HCT116 (cell line): ENCODE results near the gene CDH22. TPM values are rescaled to one million over a fixed set of nuclear protein-coding genes. Genes with fewer than 3 reads are reported as not detected.

Experiments used
- ATAC-seq: fragments of 200-7000 bp; cut with Tn5 transposase; 2 replicates; pipeline ENCODE4 v1.9.1; 2020; ENCODE audit warnings: mild to moderate bottlenecking, moderate library complexity
- BruUV-seq: library from RNA; stranded (reverse); fragments of 400-500 nt; replicated peaks from 2 replicates; lab custom pipeline; 2021; lab: Mats Ljungman, UMichigan
- CTCF ChIA-PET: fragments of 300-600 bp; sonication (Branson Sonifier 250); formaldehyde crosslinking; loops from one replicate; lab custom pipeline; 2021; ENCODE audit warnings: antibody characterized with exemption; lab: Charles Lee
- POLR2A ChIA-PET: fragments of 300-600, 350-600 bp; sonication (Branson Sonifier 250); formaldehyde crosslinking; loops from one replicate; lab custom pipeline; 2021; ENCODE audit warnings: antibody characterized with exemption; lab: Charles Lee
- RAD21 ChIA-PET, 2 experiments: fragments of 300-600 bp; sonication (Branson Sonifier 250); formaldehyde crosslinking; loops; one replicate each; lab custom pipeline; 2023; ENCODE audit warnings: low total read pairs in 2 of 2; ENCODE audit not compliant: uncharacterized antibody in 2 of 2, unreplicated experiment in 2 of 2, low non-redundant PET in 1 of 2; lab: Charles Lee
- DNase-seq: peaks from one replicate; pipeline ENCODE4 v3.0.0-alpha.2; 2010; ENCODE audit warnings: low read depth, low spot score
- H2AFZ ChIP-seq: fragments of 200-600 bp; shearing (Covaris generic), sonication (generic); 2 replicates; pipeline ENCODE4 v1.6.1; 2017; ENCODE audit warnings: low read depth, mixed run types, mixed read lengths, antibody characterized with exemption, low read length; ENCODE audit not compliant: poor library complexity, severe bottlenecking
- H3K27ac ChIP-seq: 2 replicates; pipeline ENCODE4 v1.5.1; 2012; ENCODE audit warnings: low read depth, low read length
- H3K27me3 ChIP-seq: fragments of 200-600 bp; sonication (generic); 2 replicates; pipeline ENCODE4 v1.6.1; 2016; ENCODE audit warnings: mixed run types, low read length, mixed read lengths; ENCODE audit not compliant: insufficient read depth
- H3K36me3 ChIP-seq, 2 experiments: fragments of 200-500 bp in 1 of 2; fragments of 200-600 bp in 1 of 2; sonication (Bioruptor generic) in 1 of 2; sonication (generic) in 1 of 2; 2 replicates each; pipeline versions ENCODE4 v1.5.1 to v1.6.1; 2014 to 2016; ENCODE audit warnings: low read length in 2 of 2, inconsistent platforms in 1 of 2, mixed read lengths in 1 of 2, mixed run types in 1 of 2; ENCODE audit not compliant: insufficient read depth in 2 of 2, control insufficient read depth in 1 of 2
- H3K4me1 ChIP-seq, 2 experiments: fragments of 200-600 bp in 1 of 2; sonication (generic) in 1 of 2; 2 replicates each; pipeline versions ENCODE4 v1.5.1 to v1.6.1; 2012 to 2017; ENCODE audit warnings: low read length in 2 of 2, inconsistent platforms in 1 of 2, mild to moderate bottlenecking in 1 of 2, mixed read lengths in 1 of 2, mixed run types in 1 of 2, moderate library complexity in 1 of 2; ENCODE audit not compliant: insufficient read depth in 2 of 2, control insufficient read depth in 1 of 2
- H3K4me2 ChIP-seq: fragments of 200-600 bp; sonication (generic); 2 replicates; pipeline ENCODE4 v1.6.1; 2017; ENCODE audit warnings: mixed run types, low read length, mixed read lengths
- H3K4me3 ChIP-seq, 2 experiments: fragments of 200-600 bp in 1 of 2; sonication (generic) in 1 of 2; replicated peaks in 1 of 2; 2 replicates each; pipeline ENCODE4 v1.5.1; 2011 to 2016; ENCODE audit warnings: low read length in 2 of 2, control low read depth in 1 of 2, low read depth in 1 of 2, mild to moderate bottlenecking in 1 of 2, mixed read lengths in 1 of 2, mixed run types in 1 of 2
- H3K79me2 ChIP-seq: fragments of 200-600 bp; sonication (generic); 2 replicates; pipeline ENCODE4 v1.6.1; 2017; ENCODE audit warnings: mild to moderate bottlenecking, mixed run types, low read length, moderate library complexity, mixed read lengths; ENCODE audit not compliant: insufficient read depth
- H3K9ac ChIP-seq: fragments of 200-600 bp; sonication (generic); 2 replicates; pipeline ENCODE4 v1.6.1; 2016; ENCODE audit warnings: low read length, mixed read lengths
- H3K9me2 ChIP-seq: fragments of 200-600 bp; sonication (generic), shearing (Covaris generic); 2 replicates; pipeline ENCODE4 v1.6.1; 2017; ENCODE audit warnings: mixed run types, mild to moderate bottlenecking, moderate library complexity; ENCODE audit not compliant: insufficient read depth
- H3K9me3 ChIP-seq, 2 experiments: fragments of 200-500 bp in 1 of 2; fragments of 200-600 bp in 1 of 2; sonication (Bioruptor generic) in 1 of 2; sonication (generic) in 1 of 2; 2 replicates each; pipeline ENCODE4 v1.6.1; 2014 to 2017; ENCODE audit warnings: low read length in 2 of 2, mixed read lengths in 2 of 2, inconsistent platforms in 1 of 2, low read depth in 1 of 2, mild to moderate bottlenecking in 1 of 2, mixed run types in 1 of 2, moderate library complexity in 1 of 2; ENCODE audit not compliant: control insufficient read depth in 1 of 2, insufficient read depth in 1 of 2
- H4K20me1 ChIP-seq: fragments of 200-600 bp; sonication (generic), shearing (Covaris generic); 2 replicates; pipeline ENCODE4 v1.6.1; 2017; ENCODE audit warnings: mixed run types, mild to moderate bottlenecking, moderate library complexity; ENCODE audit not compliant: insufficient read depth
- ATF3 ChIP-seq: IDR thresholded peaks from 2 replicates; pipeline ENCODE4 v1.6.1; 2012
- CBX3 ChIP-seq: IDR thresholded peaks from 2 replicates; pipeline ENCODE4 v1.6.1; 2012; ENCODE audit warnings: low read depth
- CEBPB ChIP-seq: IDR thresholded peaks from 2 replicates; pipeline ENCODE4 v1.6.1; 2012; ENCODE audit warnings: low read depth
- EGR1 ChIP-seq: IDR thresholded peaks from 2 replicates; pipeline ENCODE4 v1.6.1; 2012; ENCODE audit warnings: low read depth
- ELF1 ChIP-seq: IDR thresholded peaks from 2 replicates; pipeline ENCODE4 v1.6.1; 2012; ENCODE audit warnings: low read depth, borderline replicate concordance
- FOSL1 ChIP-seq: IDR thresholded peaks from 2 replicates; pipeline ENCODE4 v1.6.1; 2012; ENCODE audit warnings: low read depth
- JUND ChIP-seq: IDR thresholded peaks from 2 replicates; pipeline ENCODE4 v1.6.1; 2012
- MAX ChIP-seq: IDR thresholded peaks from 2 replicates; pipeline ENCODE4 v1.6.1; 2012
- POLR2AphosphoS5 ChIP-seq: IDR thresholded peaks from 2 replicates; pipeline ENCODE4 v1.6.1; 2011; ENCODE audit warnings: mild to moderate bottlenecking, low read depth, low read length, moderate library complexity
- RAD21 ChIP-seq: IDR thresholded peaks from 2 replicates; pipeline ENCODE4 v1.6.1; 2012; ENCODE audit warnings: low read depth, mild to moderate bottlenecking
- REST ChIP-seq: IDR thresholded peaks from 2 replicates; pipeline ENCODE4 v1.6.1; 2012; ENCODE audit warnings: low read depth
- SIN3A ChIP-seq: IDR thresholded peaks from 2 replicates; pipeline ENCODE4 v1.6.1; 2012; ENCODE audit warnings: low read depth
- SRF ChIP-seq: IDR thresholded peaks from 2 replicates; pipeline ENCODE4 v1.6.1; 2012; ENCODE audit warnings: low read depth
- TCF7L2 ChIP-seq: IDR thresholded peaks from 2 replicates; pipeline ENCODE4 v1.7.0; 2011; ENCODE audit warnings: borderline replicate concordance, inconsistent platforms; ENCODE audit not compliant: insufficient read depth, insufficient read length; ENCODE audit errors: extremely low read depth
- YY1 ChIP-seq: IDR thresholded peaks from 2 replicates; pipeline ENCODE4 v1.6.1; 2011; ENCODE audit warnings: low read length, low read depth, moderate library complexity, mild to moderate bottlenecking; ENCODE audit not compliant: insufficient replicate concordance; ENCODE audit errors: extremely low read depth
- ZBTB33 ChIP-seq: IDR thresholded peaks from 2 replicates; pipeline ENCODE4 v1.6.1; 2011; ENCODE audit warnings: mild to moderate bottlenecking, low read length, moderate library complexity; ENCODE audit not compliant: insufficient replicate concordance; ENCODE audit errors: extremely low read depth
- ZFX ChIP-seq: fragments of 450-650 bp; IDR thresholded peaks from 2 replicates; pipeline ENCODE4 v1.6.1; 2017
- ZNF274 ChIP-seq: fragments of 200-500 bp; sonication (Bioruptor generic); IDR thresholded peaks from 2 replicates; pipeline ENCODE4 v1.6.1; 2014; ENCODE audit warnings: mild to moderate bottlenecking, low read depth, low read length, inconsistent platforms
- intact Hi-C: fragments of 100-400 bp; cut with micrococcal nuclease; formaldehyde crosslinking; loops from 2 replicates; pipeline ENCODE4 v1.10.0; 2022
- total RNA-seq: library from RNA; stranded (reverse); gene quantifications from one replicate; pipeline ENCODE4 v1.2.1, GENCODE V29; 2021; ENCODE audit not compliant: unreplicated experiment

The CDH22 gene
- total RNA-seq, 1 experiment from 2014 or later: 1.8 TPM

- Histone ChIP-seq H4K20me1 (no peaks in the 10 kb centered on the region), H3K4me1 (no peaks in the 10 kb centered on the region), H2AFZ (no peak overlapping the region), H3K4me3 (no peak overlapping the region), H3K9me3 (no peaks in the 10 kb centered on the region), H3K4me2 (no peak overlapping the region), H3K36me3 (no peaks in the 10 kb centered on the region), H3K27ac (no peak overlapping the region), H3K9ac (no peak overlapping the region), H3K79me2 (no peaks in the 10 kb centered on the region), H3K9me2 (no peaks in the 10 kb centered on the region), H3K27me3 (no peaks in the 10 kb centered on the region)
- no peak for ATAC-seq
- intact Hi-C loops: no loop called here
- POLR2A ChIA-PET: no interaction called here
- CTCF ChIA-PET: no interaction called here
- RAD21 ChIA-PET: no interaction called here
- TF ChIP-seq CEBPB (no peak), EGR1 (no peak), ZNF274 (no peak), RAD21 (no peak), ELF1 (no peak), ATF3 (no peak), TCF7L2 (no peak), POLR2AphosphoS5 (no peak), MAX (no peak), ZBTB33 (no peak), REST (no peak), SIN3A (no peak), FOSL1 (no peak), ZFX (no peak), YY1 (no peak), CBX3 (no peak), SRF (no peak), JUND (no peak)
- no peak for DNase-seq
- no TSS peak for BruUV-seq
Observed at GRCh38 chr20:46191611-46192010, 116.7 kb downstream of the CDH22 start.
